ENCODE data around the gene BASP1. TPM values are rescaled to one million over a fixed set of nuclear protein-coding genes. Genes with fewer than 3 reads are reported as not detected.

The BASP1 gene
- total and polyA plus RNA-seq, 11 donors, result 0.66 to 13.6 (median 2.8) TPM

- 90 to 95% (median 91%) methylated on average over 6 of the region's 6 CpGs for WGBS, 4 donors
- H3K4me3 ChIP-seq, result no peak overlapping the region
Observed at GRCh38 chr5:17219992-17220391, 2.6 kb downstream of the BASP1 start.

GRCh38 chr5:17220469-17220868 is 3.0 kb downstream of the BASP1 start:
- Histone ChIP-seq H3K4me3 (no peak overlapping the region), H3K9me3 (no peaks in the 10 kb centered on the region), H3K4me1 (peaks cover 0 to 28% (median 9%) of the 10 kb centered on the region in 12 donors), H3K36me3 (no peaks in the 10 kb centered on the region), H3K27me3 (peaks cover 4 to 67% (median 29%) of the 10 kb centered on the region in 9 donors), H3K27ac (no peak overlapping the region)
- no peak for ATAC-seq
- 84 to 88% (median 87%) methylated on average over 4 of the region's 4 CpGs for WGBS, 4 donors
- DNase-seq, result no peak
- intact Hi-C loops (cut with DNase I), result no loop called here
- no peak for TF ChIP-seq POLR2A (IDR thresholded peaks at IDR 0.05)
- TF ChIP-seq CTCF (IDR thresholded peaks at IDR 0.05), result no peak

More at GRCh38 chr5:17219992-17220391, 2.6 kb downstream of the BASP1 start:
- H3K36me3 ChIP-seq, result no peaks in the 10 kb centered on the region
- intact Hi-C loops (cut with DNase I), result loop anchor here in 7 of 10 donors (5.0 to 10.0 kb wide), 3 partner anchors 1065 to 1092 kb away; no protein-coding TSS in a partner anchor
- peaks cover 0 to 28% (median 9%) of the 10 kb centered on the region in 12 donors for H3K4me1 ChIP-seq
- peaks cover 4 to 67% (median 33%) of the 10 kb centered on the region in 9 donors for H3K27me3 ChIP-seq
- ATAC-seq (no peak), DNase-seq (no peak)
- H3K9me3 ChIP-seq, result no peaks in the 10 kb centered on the region
- H3K27ac ChIP-seq, result no peak overlapping the region
- TF ChIP-seq CTCF (IDR thresholded peaks at IDR 0.05) (no peak), POLR2A (IDR thresholded peaks at IDR 0.05) (no peak)

- H3K9me3 ChIP-seq, result no peaks in the 10 kb centered on the region
- no peak overlapping the region for H3K27ac ChIP-seq
- TF ChIP-seq POLR2A (IDR thresholded peaks at IDR 0.05) (no peak), CTCF (IDR thresholded peaks at IDR 0.05) (no peak)
- H3K4me3 ChIP-seq, result no peak overlapping the region
- 51 to 56% (median 56%) methylated on average over 4 of the region's 4 CpGs for WGBS, 4 donors
- no peaks in the 10 kb centered on the region for H3K36me3 ChIP-seq
- H3K27me3 ChIP-seq, result peaks cover 4 to 63% (median 17%) of the 10 kb centered on the region in 9 donors
- peaks cover 0 to 19% (median 7%) of the 10 kb centered on the region in 12 donors for H3K4me1 ChIP-seq
- intact Hi-C loops (cut with DNase I), result no loop called here
- ATAC-seq (no peak), DNase-seq (no peak)
Observed at GRCh38 chr5:17221843-17222636, 4.6 kb downstream of the BASP1 start.

GRCh38 chr5:17222664-17223063 is 5.2 kb downstream of the BASP1 start:
- Histone ChIP-seq H3K27ac (no peak overlapping the region), H3K27me3 (peaks cover under 1 to 66% (median 17%) of the 10 kb centered on the region in 9 donors), H3K36me3 (no peaks in the 10 kb centered on the region), H3K9me3 (no peaks in the 10 kb centered on the region), H3K4me1 (peaks cover 0 to 15% (median 7%) of the 10 kb centered on the region in 12 donors), H3K4me3 (no peak overlapping the region)
- DNase-seq (no peak), ATAC-seq (no peak)
- TF ChIP-seq POLR2A (IDR thresholded peaks at IDR 0.05), result no peak
- TF ChIP-seq CTCF (IDR thresholded peaks at IDR 0.05), result no peak
- intact Hi-C loops (cut with DNase I), result no loop called here
- WGBS, 4 donors, result 59 to 77% (median 63%) methylated on average over 2 of the region's 2 CpGs
